K562 (cell line): Measurements from ENCODE around the gene FOCAD. TPM values are rescaled to one million over a fixed set of nuclear protein-coding genes. Genes with fewer than 3 reads are reported as not detected.

Experiments
- ATAC-seq: fragments of 200-7000 bp; cut with Tn5 transposase; 3 replicates; pipeline ENCODE4 v1.9.1; 2020; ENCODE audit warnings: moderate library complexity
- BruUV-seq: library from RNA; stranded (reverse); fragments of 400-500 nt; replicated peaks from 2 replicates; lab custom pipeline; 2021; lab: Mats Ljungman, UMichigan
- CTCF ChIA-PET: fragments of 300-600 bp; formaldehyde crosslinking; extraction: SDS; loops from one replicate; lab custom pipeline; 2021; ENCODE audit warnings: low intra/inter-chr PET ratio; lab: Yijun Ruan, JAX
- POLR2A ChIA-PET: fragments of 300-600, 350-650 bp; sonication (Branson Sonifier 250); formaldehyde crosslinking; extraction: SDS; loops from one replicate; lab custom pipeline; 2021; ENCODE audit warnings: antibody characterized with exemption, inconsistent platforms; lab: Yijun Ruan, JAX
- DNase-seq, 4 experiments: peaks; one replicate each; pipeline versions ENCODE4 v3.0.0 to v3.0.0-alpha.2; 2011 to 2018; ENCODE audit warnings: low spot score in 3 of 4, mixed read lengths in 3 of 4; ENCODE audit errors: extremely low read depth in 1 of 4
- FAIRE-seq: peaks from 2 replicates; lab custom pipeline; 2011; peaks lifted over from hg19 to GRCh38; lab: Jason Lieb, UNC
- H2AFZ ChIP-seq: 2 replicates; pipeline ENCODE4 v1.6.0; 2011; ENCODE audit warnings: low read depth, low read length, control low read depth, inconsistent platforms
- H3K27ac ChIP-seq: fragments of 200-600 bp; 3 replicates; pipeline ENCODE4 v1.8.0; 2011; ENCODE audit warnings: low read depth, mild to moderate bottlenecking, control low read depth, inconsistent platforms, low read length, moderate library complexity, mixed read lengths; ENCODE audit errors: extremely low read depth
- H3K27me3 ChIP-seq, 2 experiments: fragments of 300-600 bp in 1 of 2; 2 replicates in 1 of 2; 3 replicates in 1 of 2; pipeline versions ENCODE4 v1.6.0 to v1.8.0; 2011; ENCODE audit warnings: inconsistent platforms in 2 of 2, low read length in 2 of 2, mild to moderate bottlenecking in 1 of 2, mixed read lengths in 1 of 2, moderate library complexity in 1 of 2; ENCODE audit not compliant: control insufficient read depth in 2 of 2, insufficient read depth in 2 of 2
- H3K36me3 ChIP-seq: fragments of 300-600 bp; 3 replicates; pipeline ENCODE4 v1.8.0; 2011; ENCODE audit warnings: mild to moderate bottlenecking, low read length, inconsistent platforms; ENCODE audit not compliant: control insufficient read depth, insufficient read depth
- H3K4me1 ChIP-seq, 2 experiments: fragments of 200-600 bp in 1 of 2; replicated peaks in 1 of 2; 2 replicates in 1 of 2; 3 replicates in 1 of 2; pipeline versions ENCODE4 v1.5.1 to v1.8.0; 2011; ENCODE audit warnings: inconsistent platforms in 2 of 2, low read length in 2 of 2, mild to moderate bottlenecking in 1 of 2, mixed read lengths in 1 of 2, moderate library complexity in 1 of 2; ENCODE audit not compliant: control insufficient read depth in 2 of 2, insufficient read depth in 2 of 2
- H3K4me2 ChIP-seq: 2 replicates; pipeline ENCODE4 v1.6.1; 2011; ENCODE audit warnings: low read length, control low read depth, inconsistent platforms, mixed read lengths; ENCODE audit not compliant: insufficient read depth
- H3K4me3 ChIP-seq: fragments of 200-600 bp; sonication (generic), shearing (Covaris generic); 2 replicates; pipeline ENCODE4 v1.5.1; 2016; ENCODE audit warnings: control low read depth, inconsistent platforms
- H3K79me2 ChIP-seq: fragments of 200-600 bp; 3 replicates; pipeline ENCODE4 v1.8.0; 2011; ENCODE audit warnings: low read length, inconsistent platforms; ENCODE audit not compliant: control insufficient read depth, insufficient read depth
- H3K9ac ChIP-seq, 2 experiments: 2 replicates each; pipeline versions ENCODE4 v1.6.0 to v1.6.1; 2011; ENCODE audit warnings: low read depth in 2 of 2, low read length in 2 of 2, control low read depth in 1 of 2, inconsistent platforms in 1 of 2, mild to moderate bottlenecking in 1 of 2, mixed read lengths in 1 of 2; ENCODE audit not compliant: insufficient read depth in 1 of 2
- H3K9me1 ChIP-seq: one replicate; pipeline ENCODE4 v1.6.0; 2011; ENCODE audit warnings: inconsistent platforms, mild to moderate bottlenecking, low read length, moderate library complexity; ENCODE audit not compliant: control insufficient read depth, insufficient read depth
- H3K9me3 ChIP-seq: replicated peaks from 2 replicates; pipeline ENCODE4 v1.5.1; 2011; ENCODE audit warnings: low read depth, low read length, inconsistent platforms; ENCODE audit not compliant: control insufficient read depth, insufficient read depth
- H4K20me1 ChIP-seq: replicated peaks from 2 replicates; pipeline ENCODE4 v1.6.1; 2011; ENCODE audit warnings: low read length, inconsistent platforms, mixed read lengths; ENCODE audit not compliant: control insufficient read depth, insufficient read depth
- CBFA2T2 ChIP-seq: fragments of 450-650 bp; conservative IDR thresholded peaks from 2 replicates; pipeline ENCODE4 v1.6.1; 2017; ENCODE audit warnings: mild to moderate bottlenecking
- CBFA2T3 ChIP-seq: fragments of 450-650 bp; IDR thresholded peaks from 2 replicates; pipeline ENCODE4 v1.6.1; 2017
- EP300 ChIP-seq: IDR thresholded peaks from 2 replicates; pipeline ENCODE4 v1.6.1; 2012; ENCODE audit warnings: low read length, improper control_type of control experiment
- LEF1 ChIP-seq: fragments of 450-650 bp; IDR thresholded peaks from 2 replicates; pipeline ENCODE4 v1.6.1; 2016; ENCODE audit warnings: mild to moderate bottlenecking
- MGA ChIP-seq: fragments of 450-650 bp; IDR thresholded peaks from 2 replicates; pipeline ENCODE4 v1.6.1; 2016; ENCODE audit warnings: mild to moderate bottlenecking, moderate library complexity
- NBN ChIP-seq: fragments of 450-650 bp; IDR thresholded peaks from 2 replicates; pipeline ENCODE4 v1.6.1; 2016; ENCODE audit warnings: low read depth, mild to moderate bottlenecking
- TEAD4 ChIP-seq, 2 experiments: sonication (generic) in 1 of 2; formaldehyde crosslinking in 1 of 2; IDR thresholded peaks; 2 replicates each; pipeline versions ENCODE4 v1.6.1 to v1.8.0; 2012 to 2022; ENCODE audit warnings: borderline replicate concordance in 1 of 2, inconsistent platforms in 1 of 2, low read length in 1 of 2, mild to moderate bottlenecking in 1 of 2, missing genetic modification reagents in 1 of 2
- ZNF316 ChIP-seq: fragments of 450-650 bp; IDR thresholded peaks from 2 replicates; pipeline ENCODE4 v1.6.1; 2016
- WGBS: fragments of 100-300 bp; shearing (Covaris generic); methylation state at CpG from one replicate; pipeline ENCODE4 v1.1.6; 2016; ENCODE audit warnings: low coverage, mixed read lengths; ENCODE audit not compliant: insufficient coverage; ENCODE audit errors: missing lambda C conversion rate; 5-methylcytosine and 5-hydroxymethylcytosine counted together
- in situ Hi-C: fragments of 300-500 bp; cut with MboI; formaldehyde crosslinking; loops from 4 replicates; pipeline ENCODE4 v1.15.0; 2018; ENCODE audit warnings: inconsistent platforms, mixed read lengths
- intact Hi-C: fragments of 100-400 bp; cut with micrococcal nuclease; formaldehyde crosslinking; loops from 2 replicates; pipeline ENCODE4 v1.14.2; 2022
- polyA plus RNA-seq, 8 experiments: library from polyadenylated mRNA; depleted of rRNA in 4 of 8; stranded (reverse) in 5 of 8; unstranded in 3 of 8; fragments of >200 nt; fragmentation: Nextera tagmentation in 2 of 8; fragmentation: Illumina TruSeq in 1 of 8; extraction: Ambion mirVana in 2 of 8; extraction: Trizol in 1 of 8; gene quantifications; 2 replicates each; pipeline versions ENCODE4 v1.2.1 to v1.2.3, GENCODE V29; 2011 to 2014; ENCODE audit warnings: inconsistent platforms in 1 of 8, missing spikeins in 1 of 8
- total RNA-seq, 7 experiments: library from RNA; depleted of rRNA in 6 of 7; stranded (reverse); fragments of >200 nt in 6 of 7; fragmentation: Illumina TruSeq in 2 of 7; extraction: Trizol in 2 of 7; gene quantifications; 2 replicates each; pipeline versions ENCODE4 v1.2.1 to v1.2.3, GENCODE V29; 2011 to 2021; ENCODE audit warnings: low replicate concordance in 1 of 7
- TF ChIP-seq, protein P1 (sequence below): sonication (generic); formaldehyde crosslinking; IDR thresholded peaks from 2 replicates; pipeline ENCODE4 v1.8.1; 2023; ENCODE audit warnings: mild to moderate bottlenecking, missing genetic modification reagents

FOCAD gene
- total and polyA plus RNA-seq, 9 of the 15 experiments (the other 6 are each of a cell fraction or from before 2014, with no cell fraction given) = 0.13 to 2.4 (median 1.6) TPM

- ChIA-PET POLR2A (no interaction called here), CTCF (no interaction called here)
- Histone ChIP-seq H3K79me2 (no peaks in the 10 kb centered on the region), H3K27ac (no peak overlapping the region), H3K4me3 (no peak overlapping the region), H3K4me1 (no peaks in the 10 kb centered on the region), H3K9me3 (no peaks in the 10 kb centered on the region), H3K9ac (no peak overlapping the region), H2AFZ (no peak overlapping the region), H3K36me3 (no peaks in the 10 kb centered on the region), H4K20me1 (no peaks in the 10 kb centered on the region), H3K9me1 (no peaks in the 10 kb centered on the region), H3K27me3 (no peaks in the 10 kb centered on the region), H3K4me2 (no peak overlapping the region)
- DNase-seq (no peak), FAIRE-seq (no peak), ATAC-seq (no peak)
- in situ Hi-C loops = no loop called here
- WGBS = no CpG with 5 or more reads among the region's 8 CpGs
- intact Hi-C loops = no loop called here
- no TSS peak for BruUV-seq
- TF ChIP-seq CBFA2T3 (no peak), NBN (no peak), CBFA2T2 (no peak), ZNF316 (no peak), MGA (no peak), LEF1 (no peak), EP300 (no peak), TEAD4 (IDR thresholded peaks at IDR 0.05; ENCODE audit: low read length) (no peak), TEAD4 (CRISPR knock-in tag; IDR thresholded peaks at IDR 0.05; ENCODE audit: borderline replicate concordance) (no peak)
- TF ChIP-seq, protein P1, sequence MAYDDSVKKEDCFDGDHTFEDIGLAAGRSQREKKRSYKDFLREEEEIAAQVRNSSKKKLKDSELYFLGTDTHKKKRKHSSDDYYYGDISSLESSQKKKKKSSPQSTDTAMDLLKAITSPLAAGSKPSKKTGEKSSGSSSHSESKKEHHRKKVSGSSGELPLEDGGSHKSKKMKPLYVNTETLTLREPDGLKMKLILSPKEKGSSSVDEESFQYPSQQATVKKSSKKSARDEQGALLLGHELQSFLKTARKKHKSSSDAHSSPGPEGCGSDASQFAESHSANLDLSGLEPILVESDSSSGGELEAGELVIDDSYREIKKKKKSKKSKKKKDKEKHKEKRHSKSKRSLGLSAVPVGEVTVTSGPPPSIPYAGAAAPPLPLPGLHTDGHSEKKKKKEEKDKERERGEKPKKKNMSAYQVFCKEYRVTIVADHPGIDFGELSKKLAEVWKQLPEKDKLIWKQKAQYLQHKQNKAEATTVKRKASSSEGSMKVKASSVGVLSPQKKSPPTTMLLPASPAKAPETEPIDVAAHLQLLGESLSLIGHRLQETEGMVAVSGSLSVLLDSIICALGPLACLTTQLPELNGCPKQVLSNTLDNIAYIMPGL (CRISPR knock-in tag) = no peak
These were observed 345.6 kb downstream of the FOCAD start for GRCh38 chr9:21029661-21030060.
